GM18505 (cell line): Measurements from ENCODE around the gene EXTL1.
A peak's percentile ranks its signal among the peaks of the same experiment; 100 is the strongest.

Experiments
- ATAC-seq: cut with Tn5 transposase; IDR thresholded peaks from one replicate; pipeline ENCODE4 v1.9.1; 2021; ENCODE audit not compliant: unreplicated experiment
- POLR2A ChIP-seq: IDR thresholded peaks from 4 replicates; pipeline ENCODE4 v1.6.1; 2011; ENCODE audit warnings: borderline replicate concordance; ENCODE audit not compliant: insufficient read depth, insufficient read length; ENCODE audit errors: extremely low read depth

EXTL1 gene

DNA sequence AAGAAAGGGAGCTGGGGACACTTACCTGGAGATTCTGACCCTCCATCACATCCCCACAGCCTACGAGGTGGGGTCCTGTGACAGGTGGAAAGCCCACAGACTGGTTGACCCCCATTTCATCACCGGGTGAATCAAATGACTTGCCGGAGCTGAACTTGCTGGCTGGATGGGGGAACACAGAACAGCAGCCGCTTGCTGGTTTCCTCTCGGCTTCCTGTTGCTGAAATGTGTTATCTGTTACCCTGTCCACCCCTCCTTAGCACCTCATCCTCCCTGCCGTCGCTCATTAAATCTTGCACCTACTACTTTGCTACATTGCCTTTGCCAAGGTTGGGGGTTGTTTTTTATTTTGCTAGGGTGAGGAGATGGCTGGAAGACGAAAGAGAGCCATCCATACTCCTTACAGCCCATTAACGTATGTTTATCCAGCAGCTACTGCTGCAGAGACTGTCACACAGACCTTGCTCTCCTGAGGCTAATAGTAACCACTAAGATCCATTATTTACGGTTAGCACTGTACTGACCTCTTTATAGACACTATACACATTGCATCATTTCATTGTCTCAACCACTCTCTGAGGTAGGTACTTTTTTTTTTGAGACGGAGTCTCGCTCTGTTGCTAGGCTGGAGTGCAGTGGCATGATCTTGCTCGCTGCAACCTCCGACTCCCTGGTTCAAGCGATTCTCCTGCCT is 30.7 kb upstream of the EXTL1 start:
- no peak for TF ChIP-seq POLR2A
- ATAC-seq: no peak

DNA sequence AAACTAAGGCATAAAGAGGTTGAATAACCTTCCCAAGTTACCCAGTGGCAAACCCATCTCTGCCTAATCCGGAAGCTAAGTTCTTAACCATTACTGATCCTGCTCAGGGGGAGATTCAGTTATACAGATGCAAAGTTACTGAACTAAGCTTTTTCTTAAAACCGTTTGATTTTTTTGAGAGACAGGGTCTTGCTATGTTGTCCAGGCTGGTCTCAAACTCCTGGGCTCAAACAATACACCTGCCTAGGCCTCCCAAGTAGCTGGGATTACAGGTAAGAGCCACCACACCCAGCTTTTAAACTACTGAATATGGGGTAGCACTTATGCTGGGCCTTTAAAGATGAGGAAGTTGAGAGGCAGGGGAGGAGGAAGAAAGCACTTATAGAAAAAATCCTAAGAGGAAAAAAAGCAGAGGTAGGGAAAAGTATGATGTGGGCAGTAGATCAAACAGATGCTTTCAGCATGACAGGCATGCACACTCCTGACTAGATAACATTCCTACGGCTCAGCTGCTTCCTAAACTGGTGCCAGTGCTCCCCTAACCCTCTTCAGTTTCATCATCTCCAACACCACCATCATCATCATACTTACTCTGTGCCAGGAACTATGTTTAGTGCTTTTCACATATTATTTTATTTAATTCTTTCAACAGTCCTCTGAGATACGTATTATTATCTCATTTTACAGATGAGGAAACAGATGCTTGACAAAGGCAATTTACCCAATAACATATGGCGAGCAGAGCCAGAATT is 29.5 kb upstream of the EXTL1 start:
- no peak for TF ChIP-seq POLR2A
- ATAC-seq: no peak

DNA sequence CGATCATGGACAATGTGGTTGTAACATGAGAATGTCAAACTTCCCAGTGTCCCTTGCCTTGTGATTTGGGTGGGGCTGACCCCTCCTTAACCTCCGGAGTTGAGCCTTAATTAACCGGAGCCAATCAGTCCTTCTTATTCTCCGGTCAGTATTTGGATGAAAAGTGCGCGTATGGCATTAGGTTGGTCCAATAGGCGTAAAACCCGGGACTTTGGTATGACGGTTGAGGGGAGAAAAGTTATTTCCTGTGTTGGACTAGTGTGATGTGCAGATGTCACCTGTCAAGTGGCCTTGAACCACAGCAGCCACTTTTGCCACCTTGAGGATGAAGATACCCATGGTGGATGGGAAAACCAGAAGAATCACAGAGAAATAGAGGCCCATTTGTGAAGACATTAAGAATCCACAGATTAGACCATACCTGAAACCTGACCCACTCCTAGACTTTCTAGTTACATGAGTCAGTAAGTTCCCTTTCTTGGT is 28.8 kb upstream of the EXTL1 start:
- ATAC-seq: no peak

DNA sequence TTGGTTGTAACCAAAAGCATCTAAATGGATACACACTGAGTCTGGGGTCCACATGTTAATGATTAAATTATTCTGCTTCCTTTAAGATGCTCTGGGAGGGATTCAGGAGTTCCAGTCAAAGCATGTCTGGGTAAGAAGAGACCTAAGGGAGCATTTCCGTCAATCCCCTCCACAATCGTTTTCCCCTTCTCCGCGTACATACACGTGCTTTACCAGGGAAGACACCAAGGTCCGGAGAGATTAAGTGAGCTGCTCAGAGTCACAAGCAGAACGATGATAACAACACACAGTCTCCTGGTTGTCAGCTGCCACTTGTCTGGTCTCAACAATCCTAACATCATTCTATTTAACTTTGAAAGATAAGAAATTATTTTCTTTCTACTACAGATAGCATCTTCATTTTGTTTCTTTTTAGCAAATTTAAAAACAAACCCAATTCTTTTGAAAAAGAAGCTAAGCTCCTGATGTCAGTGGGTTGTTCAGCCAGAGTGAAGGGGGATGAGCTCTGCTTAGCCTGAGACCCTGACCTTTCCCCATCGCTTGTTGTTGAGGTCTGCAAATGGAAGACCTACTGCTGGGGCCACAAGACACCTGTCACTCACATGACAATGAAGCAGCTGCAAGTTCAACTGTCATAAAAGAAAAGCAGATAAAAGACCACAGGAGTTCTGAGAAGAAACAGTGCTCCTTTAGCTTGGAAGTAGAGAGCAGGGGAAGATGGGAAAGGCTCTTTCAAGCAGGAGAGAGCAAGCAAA is 28.2 kb upstream of the EXTL1 start:
- no peak for TF ChIP-seq POLR2A
- ATAC-seq: no peak

More for the DNA sequence above, 28.8 kb upstream of the EXTL1 start:
- no peak for TF ChIP-seq POLR2A

DNA sequence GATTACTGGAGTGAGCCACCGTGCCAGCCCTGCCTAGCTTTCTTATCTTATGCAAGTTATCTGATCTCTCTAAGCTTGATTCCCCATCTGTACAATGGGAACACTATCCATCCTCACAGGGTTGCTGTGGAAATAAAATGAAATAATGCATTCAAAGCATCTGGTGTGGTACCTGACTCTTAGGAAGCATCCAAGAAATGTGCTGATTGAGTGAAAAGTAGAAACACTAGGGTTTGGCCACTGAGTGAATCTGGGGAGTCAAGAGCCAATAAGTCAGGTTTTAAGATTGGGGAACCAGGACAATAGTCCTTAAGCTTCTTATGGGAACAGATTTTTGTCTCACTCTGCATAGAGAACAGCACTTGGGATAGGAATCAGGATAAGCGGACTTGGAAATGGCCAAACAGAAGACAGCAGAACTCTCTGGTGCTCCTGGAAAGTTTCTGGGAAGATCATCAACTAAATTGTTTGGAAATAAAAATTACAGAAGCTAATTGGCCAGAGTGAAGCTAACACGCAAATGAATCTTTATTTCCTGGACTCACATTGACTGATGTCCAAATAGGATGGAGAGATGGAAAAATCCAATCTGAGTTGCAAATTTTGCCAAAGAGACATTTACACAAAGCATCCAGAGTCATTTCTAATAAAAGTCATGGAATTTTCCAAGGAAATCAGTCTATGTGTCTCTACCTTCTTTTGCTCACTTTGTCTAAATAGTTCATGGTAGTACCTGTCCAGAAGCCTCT is 27.0 kb upstream of the EXTL1 start:
- no peak for TF ChIP-seq POLR2A
- no peak for ATAC-seq

DNA sequence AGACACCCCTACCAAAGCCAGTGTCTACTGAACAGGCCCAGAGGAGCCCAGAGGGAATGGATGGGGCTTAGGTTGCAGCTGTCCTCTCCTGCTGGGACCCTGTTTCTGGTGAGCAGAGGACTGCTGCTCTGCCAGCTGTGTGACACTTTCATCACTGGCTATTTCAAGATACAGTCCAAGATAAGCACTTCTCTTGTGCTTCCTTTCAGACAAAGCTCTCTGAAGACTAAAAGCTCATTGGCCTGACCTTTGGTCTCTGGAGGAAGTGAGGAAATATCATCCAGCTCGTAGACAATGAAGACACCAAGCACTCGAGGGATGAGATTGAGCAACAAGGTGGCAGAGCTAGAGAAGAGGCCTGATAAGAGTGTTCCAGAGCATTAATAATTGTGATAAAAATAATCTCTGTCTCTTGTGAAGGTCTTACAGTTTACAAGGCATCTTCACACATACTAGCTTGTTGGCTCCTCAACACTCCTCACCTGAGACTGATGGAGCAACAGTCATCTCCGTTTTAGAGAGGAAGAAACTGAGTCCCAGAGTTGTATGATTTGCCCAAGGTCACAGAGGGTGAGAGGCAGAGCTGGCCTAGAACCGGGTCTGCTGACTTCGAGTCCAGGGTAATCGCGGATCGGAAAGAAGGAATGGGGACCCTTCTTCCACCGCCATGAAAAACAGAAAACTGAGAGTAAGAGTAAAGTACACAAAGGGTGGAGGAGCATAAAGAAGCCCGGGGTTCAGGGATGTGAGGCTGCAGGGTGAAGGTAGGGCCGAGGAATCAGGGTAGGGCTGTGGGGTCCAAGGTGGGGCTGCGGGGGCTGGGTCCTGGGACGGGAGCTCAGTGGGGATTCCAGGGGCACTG is 24.4 kb upstream of the EXTL1 start:
- no peak for TF ChIP-seq POLR2A
- ATAC-seq: peak; percentile 31

DNA sequence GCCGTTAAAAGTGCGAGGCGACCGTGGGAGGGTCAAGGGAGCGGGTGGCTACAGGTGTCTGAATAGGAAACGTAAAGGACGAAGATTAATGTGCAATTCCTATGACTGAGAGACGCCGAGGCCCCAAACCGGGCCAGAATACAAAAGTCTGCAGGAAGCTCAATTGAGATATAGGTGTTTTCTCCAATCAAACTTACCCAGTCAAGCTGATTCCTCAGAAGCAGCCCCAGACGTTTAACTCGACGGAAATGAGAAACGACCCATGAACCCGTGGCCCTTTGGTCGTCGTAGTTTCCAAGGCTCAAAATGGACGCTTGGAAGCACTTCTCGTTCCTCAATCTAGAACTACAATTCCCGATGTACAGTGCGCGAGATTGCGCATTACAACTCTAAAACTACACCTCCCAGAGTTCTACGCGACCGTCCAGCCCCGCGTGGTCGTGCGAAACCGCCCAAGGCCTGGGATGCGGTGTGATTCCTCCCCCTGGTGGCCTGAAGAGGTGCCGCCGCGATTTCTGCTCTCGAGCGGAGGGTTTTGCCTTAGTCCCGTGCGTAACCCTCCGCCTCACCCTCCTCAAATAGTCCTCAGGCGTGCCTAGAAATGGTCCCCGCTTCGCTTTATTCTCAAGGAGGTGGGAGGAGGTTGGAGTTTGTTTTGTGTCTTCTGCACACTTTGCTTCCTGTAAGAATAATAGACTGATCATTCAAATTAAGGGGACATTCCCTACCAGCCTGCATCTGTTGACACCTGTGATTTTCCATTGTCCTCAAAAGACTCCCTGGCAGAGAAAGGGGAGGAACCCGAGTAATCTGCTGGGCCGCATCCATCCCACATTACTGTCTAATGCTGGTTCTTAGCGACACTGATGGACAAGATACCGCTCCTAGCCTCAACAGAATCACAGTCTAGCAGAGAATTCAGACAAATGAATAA is 23.5 kb upstream of the EXTL1 start, which contains the start of gene PAFAH2:
Gene PAFAH2 (minus strand): TSS at position 236 of the 934 bp plus-strand sequence. CDS start 7,247 bp downstream, outside the sequence.
- peak; percentile 70 for TF ChIP-seq POLR2A
- peak; percentile 89 for ATAC-seq

DNA sequence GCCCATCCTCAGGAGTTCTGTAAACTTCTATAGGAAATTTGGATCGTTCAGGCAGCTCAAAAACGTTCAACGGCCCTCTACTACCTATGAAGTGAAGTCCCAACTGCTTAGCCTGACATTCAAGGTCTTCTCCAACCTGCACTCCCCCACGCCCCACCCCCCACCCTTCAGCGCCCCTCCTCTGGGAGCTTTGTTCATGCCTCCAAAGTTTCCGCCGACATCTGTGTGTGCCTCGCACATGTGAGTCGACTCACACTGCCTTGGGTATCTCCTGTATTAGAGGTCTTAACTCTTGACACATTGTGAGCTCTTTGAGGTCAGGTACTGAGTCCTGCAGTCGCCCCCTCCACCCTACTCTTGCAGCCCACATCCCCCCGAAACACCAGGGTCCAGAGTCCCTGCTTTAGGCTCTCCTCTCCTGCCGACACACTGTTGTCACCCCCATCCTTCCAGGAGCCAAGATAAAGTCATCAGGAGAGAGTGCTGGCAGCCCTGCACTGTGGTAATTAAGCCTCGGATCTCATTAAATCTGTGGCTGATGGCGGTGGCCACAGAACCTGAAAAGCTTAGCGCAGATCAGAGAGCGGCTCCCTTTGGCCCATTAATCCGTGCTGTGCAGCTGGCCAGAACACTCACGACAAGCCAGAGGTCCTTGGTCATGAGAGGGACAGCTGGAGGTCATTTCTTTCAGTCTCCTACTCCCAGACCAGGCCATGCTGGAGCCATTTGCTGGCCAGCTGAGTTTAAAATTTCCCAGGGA is 22.4 kb upstream of the EXTL1 start:
- no peak for TF ChIP-seq POLR2A
- no peak for ATAC-seq

DNA sequence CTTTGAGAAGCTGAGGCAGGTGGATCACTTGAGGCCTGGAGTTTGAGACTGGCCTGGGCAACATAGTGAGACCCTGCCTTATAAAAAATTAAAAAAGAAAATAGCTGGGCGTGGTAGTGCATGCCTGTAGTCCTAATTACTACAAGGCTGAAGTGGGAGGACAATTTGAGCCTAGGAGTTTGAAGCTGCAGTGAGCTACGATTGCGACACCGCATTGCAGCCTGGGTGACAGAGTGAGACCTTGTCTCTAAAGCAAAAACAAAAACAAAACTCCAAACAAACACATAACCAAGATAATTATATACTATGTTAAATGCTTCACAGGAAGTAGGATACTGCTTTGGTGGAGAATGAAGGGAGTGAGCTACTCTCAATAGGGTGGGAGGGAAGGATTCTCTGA is 18.3 kb upstream of the EXTL1 start:
- ATAC-seq: no peak
- TF ChIP-seq POLR2A: no peak

DNA sequence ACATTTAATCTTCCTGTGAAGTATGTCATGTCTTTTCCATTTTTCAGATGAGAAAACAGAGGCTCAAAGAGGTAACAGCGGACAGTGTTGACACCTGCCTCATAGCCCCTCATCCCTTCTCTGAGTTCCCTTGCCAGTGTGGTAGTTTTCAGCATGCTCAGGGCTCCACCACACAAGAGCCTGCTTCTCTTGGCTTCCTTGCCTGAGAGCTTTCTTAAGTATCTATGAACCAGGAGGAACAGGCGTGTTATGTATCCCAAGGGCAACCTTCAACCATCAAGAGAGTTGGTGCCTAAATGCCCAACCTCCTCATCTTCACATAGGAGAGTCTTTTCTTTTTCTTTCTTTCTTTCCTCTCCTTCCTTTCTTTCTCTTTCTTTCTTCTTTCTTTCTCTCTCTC is 17.8 kb upstream of the EXTL1 start:
- ATAC-seq: no peak
- TF ChIP-seq POLR2A: no peak
